Central memory CD4-positive, alpha-beta T cell (primary cell): ENCODE data around the gene OR8D2.

Experiments used
- DNase-seq: peaks from one replicate; pipeline ENCODE4 v3.0.0; 2022
- total RNA-seq, 3 experiments: gene quantifications; one replicate each; lab custom pipeline; 2026; lab: John Stamatoyannopoulos, UW

The OR8D2 gene, protein sequence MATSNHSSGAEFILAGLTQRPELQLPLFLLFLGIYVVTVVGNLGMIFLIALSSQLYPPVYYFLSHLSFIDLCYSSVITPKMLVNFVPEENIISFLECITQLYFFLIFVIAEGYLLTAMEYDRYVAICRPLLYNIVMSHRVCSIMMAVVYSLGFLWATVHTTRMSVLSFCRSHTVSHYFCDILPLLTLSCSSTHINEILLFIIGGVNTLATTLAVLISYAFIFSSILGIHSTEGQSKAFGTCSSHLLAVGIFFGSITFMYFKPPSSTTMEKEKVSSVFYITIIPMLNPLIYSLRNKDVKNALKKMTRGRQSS
- 0 reads per million in 3 experiments for total RNA-seq

DNA sequence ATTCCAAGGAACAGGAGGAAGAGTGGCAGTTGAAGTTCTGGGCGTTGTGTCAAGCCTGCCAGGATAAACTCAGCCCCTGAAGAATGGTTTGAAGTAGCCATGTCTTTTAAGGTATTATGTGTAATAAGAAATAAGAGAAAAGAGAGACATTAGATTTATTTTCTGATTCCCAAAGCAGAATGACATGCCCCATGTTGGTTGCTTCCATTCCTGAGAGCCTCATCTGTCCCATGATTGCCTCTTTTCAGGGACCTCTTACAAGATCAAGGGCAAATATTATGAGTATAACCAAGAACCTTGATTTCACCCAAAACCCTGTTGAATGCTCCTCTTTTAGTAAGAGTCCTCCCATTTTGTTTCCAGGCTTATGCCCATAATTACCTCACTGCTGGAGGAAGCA, at the start of gene OR8D2:
TSS of gene OR8D2 (minus strand) at position 101 of the 400 bp plus-strand sequence. CDS start at position 101, 0 bp downstream.
- DNase-seq = no peak

DNA sequence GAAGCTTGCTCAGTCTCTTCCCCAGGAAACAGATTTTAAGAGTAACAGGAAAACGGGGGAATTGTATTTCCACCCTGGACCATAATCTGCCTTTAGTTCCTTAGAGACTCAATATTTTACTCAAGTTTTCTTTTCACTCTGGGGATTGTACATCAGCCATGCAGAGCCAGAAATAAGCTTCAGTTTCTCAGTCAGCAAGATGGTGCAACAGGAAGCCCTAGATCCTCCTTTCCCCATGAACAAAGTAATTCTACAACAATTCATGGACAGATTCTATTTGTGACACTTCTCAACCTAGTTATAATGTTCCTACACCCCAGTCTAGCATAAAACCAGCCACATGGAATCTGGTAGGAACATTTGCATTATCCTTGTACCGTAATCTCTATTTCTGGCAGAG, 39.6 kb upstream of the OR8D2 start:
- DNase-seq = no peak

DNA sequence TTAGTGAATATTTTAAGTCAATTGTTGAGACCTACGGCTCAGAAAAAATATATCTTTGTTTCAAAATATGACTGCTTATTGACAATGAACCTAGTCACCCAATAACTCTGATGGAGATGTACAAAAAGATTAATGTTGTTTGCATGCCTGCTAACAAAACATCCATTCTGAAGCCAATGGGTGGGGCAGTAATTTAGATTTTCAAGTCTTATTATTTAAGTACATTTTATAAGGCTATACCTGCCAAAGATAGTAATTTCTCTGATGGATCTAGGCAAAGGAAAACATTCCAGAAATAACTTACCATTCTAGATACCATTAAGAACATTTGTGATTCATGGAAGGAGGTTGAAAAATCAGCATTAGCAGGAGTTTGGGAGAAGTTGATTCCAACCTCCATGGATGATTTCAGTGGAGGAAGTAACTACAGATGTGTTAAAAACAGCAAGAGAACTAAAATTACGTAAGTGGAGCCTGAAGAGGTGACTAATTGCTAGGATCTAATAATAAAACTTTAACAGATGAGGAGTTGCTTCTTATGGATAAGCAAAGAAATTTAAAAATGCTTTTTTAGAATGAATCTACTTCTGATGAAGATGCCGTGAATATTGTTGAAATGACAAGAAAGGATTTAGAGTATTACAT, 26.4 kb upstream of the OR8D2 start:
- DNase-seq = no peak

DNA sequence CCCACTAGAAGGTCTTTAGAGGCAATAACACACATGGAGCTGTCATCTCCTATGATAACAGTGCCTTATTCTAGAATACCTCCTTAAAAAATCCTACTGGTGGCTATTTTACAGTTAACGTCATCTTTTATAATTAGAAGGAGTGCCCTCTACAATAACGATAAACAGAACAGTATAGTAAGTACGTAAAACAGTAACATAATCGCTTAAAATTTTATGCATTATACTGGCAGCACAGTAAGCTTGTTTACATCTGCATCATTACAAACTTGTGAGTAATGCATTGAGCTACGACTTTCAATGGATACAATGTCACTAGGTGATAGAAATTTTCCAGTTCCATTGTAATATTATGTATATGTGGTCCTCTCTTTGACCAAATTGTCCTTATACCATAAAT, 24.3 kb upstream of the OR8D2 start:
- no peak for DNase-seq

DNA sequence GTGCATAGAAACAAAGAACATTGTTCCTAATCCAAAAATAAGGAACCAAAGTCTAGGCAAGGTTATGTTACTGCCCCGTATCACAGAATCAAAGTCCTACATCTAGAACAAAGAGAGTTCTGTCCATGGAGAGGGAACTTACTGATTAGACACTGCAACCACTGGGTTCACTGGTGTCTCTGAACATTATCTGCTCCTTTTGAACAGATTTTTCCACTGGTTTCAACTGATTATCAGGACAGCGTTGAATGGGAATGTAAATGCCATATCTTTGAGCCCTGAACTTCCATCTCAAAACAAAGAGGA, 20.1 kb upstream of the OR8D2 start:
- no peak for DNase-seq

DNA sequence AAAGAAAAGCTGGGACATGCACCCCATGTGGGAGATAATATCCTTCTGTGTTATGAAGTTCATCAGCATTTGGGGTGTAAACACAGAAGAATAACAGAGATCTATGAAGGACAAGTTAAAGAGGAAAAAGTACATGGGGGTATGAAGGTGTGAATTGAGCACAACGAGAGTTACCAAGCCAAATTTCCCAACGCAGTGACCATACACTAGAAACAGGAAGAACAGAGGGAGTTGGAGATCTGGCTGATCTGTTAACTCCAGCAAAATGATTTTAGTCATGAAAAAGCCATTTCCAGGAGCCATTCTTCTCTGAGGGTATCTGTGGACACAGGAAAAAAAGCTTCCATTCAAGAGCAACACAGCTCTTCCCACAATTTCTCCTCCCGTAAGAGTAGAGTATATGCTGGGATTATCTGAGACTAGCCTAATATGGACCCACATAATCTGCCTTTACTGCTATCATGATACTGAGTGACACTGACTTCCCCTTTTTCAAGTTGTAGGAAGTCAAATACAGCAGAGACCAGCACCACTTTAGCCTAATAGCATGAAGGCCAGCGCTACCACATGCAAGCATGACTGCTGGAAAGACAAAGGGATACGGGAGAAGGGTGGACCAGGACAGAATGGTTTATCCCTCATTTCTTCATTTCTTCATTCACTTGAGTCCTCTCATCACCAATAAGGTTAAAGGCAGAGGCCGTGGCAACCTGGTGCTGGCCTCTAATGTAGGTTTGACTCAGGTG, 19.6 kb upstream of the OR8D2 start:
- DNase-seq = no peak

DNA sequence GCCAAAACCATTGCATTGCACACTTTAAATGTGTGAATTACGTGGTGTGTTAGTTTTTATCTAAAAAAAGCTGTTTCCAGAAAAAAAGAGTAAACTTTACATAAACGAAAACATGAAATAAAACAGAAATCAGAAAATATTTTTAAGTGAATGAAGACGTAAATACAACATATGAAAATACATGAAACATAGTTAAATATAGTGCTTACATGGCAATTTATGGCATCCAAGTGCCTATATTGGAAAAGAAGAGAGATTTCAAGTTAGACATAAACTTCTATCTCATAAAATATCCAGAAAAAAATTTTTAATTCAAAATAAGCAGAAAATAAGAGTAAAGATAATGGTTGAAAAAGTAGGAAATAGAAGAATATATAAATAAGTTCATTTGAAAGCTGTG, 11.9 kb upstream of the OR8D2 start:
- no peak for DNase-seq

DNA sequence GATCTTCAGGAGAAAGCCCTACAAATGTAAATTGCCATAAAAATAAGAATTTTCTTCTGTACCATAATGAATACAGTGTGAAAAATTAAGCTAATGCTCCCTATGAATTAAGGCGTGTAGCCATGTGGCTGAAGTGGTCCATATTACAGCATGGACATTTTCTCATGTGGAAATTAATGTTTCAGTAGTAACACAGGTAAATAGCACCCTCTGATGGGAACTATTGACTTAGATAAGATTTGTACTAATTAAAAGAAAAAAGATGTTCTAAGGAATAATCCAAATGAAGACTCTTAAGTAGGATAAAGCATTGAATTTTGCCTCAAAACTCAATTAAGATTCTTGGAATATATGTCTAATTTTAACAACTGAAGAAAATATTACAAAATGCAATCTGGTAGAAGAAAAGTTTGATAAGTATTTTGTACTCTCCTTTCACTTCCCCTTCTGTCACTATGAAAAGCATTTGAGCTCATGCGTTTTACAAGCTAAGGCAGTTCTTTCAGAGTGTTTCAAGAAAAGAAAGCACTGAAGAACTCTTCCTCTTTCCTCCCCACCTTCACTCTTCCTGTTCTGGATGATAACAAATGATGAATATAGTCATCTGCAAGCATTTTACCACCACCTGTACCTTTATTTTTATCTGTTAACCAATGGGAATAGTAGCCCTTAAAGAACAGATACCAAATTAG, 9.9 kb upstream of the OR8D2 start:
- no peak for DNase-seq

DNA sequence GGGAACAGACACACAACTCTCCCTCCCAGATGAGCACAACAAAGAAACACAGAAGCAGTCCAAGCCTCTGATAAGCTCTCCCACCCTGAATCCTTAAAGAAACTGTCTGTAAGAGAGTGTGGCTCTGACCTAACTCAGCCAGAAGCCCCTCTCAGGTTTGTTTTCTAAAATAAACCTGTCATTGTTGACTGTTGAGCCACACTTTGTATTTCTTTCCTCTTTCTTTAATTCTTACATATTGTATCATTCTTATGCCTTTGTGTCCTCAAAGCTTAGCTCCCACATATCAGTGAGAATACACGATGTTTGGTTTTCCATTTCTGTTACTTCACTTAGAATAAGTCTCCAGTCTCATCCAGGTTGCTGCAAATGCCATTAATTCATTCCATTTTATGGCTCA, 7.8 kb upstream of the OR8D2 start:
- DNase-seq = no peak

DNA sequence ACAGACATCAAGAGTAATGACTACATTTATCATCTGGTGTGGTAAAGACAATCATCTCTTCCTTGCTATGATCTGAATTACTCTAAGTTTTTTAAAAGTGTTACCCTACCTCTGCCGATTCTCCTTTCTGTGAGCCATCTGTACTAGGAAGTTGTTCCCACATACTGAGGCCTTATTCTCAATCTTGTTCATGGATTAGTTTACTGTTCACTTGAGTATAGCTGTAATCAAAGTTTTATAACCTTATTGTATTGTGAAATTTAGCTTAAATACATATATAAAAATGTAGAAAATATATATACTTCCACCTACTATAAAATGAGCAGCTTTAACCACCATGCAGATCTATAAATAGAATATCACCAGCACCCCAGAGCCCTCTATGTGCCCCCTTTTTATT, 2.4 kb upstream of the OR8D2 start:
- no peak for DNase-seq

DNA sequence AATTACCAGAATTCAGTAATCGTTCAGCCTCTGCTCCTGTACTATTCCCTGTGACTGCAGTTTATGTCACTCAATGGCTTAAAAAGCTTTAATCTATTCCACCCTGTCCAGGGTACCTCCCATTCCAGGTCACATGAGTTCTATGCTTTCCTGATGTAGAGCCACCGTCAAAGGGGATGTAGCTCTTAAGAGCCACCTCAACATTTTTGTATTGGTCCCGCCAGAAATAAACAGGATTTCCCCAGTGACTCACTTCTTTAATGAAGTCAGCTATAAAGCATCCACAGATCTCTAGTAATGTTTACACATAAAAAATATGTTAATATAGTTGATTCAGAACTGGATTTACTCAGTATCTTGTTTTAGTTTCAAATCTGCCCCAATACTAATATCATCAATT, 4.9 kb downstream of the OR8D2 start:
- DNase-seq = no peak

DNA sequence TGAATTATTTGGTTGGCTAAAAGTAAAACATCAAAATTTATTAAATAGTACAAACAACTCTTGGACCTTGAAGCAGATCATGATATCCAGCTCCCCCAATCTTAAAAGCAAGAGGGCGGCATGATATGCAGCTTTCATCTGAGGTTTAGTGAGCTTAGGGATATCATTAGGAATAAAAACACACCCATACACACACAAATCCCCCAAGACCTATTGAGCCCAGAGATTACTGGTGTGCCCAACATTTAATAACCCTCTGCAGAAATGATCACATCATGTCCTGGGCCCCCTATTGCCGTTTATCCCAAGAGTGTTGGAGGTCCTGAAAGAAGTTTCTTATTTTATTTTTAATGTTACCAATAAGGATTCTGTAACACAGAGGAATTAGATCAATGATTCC, 6.1 kb downstream of the OR8D2 start, which contains the start of gene OR8D1:
TSS of gene OR8D1 (minus strand) at position 101 of the 400 bp plus-strand sequence. CDS start 3,183 bp downstream, outside the sequence.
- DNase-seq = no peak

DNA sequence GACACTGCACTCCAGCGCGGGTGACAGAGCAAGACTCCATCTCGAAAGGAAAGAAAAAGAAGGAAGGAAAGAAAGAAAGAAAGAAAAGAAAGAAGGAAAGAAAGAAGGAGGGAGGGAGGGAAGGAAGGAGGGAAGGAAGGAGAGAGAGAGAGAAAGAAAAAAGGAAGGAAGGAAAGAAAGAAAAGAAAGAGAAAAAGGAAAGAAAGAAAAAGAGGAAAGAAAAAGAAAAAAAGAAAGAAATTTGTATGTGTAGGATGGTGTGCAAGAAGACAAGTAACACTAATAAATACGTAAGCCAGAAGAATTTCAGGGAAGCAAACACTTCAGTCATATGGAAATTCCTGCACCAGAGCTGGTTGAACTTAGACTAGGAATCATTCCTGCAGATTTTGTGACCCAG, 6.9 kb downstream of the OR8D2 start:
- no peak for DNase-seq

DNA sequence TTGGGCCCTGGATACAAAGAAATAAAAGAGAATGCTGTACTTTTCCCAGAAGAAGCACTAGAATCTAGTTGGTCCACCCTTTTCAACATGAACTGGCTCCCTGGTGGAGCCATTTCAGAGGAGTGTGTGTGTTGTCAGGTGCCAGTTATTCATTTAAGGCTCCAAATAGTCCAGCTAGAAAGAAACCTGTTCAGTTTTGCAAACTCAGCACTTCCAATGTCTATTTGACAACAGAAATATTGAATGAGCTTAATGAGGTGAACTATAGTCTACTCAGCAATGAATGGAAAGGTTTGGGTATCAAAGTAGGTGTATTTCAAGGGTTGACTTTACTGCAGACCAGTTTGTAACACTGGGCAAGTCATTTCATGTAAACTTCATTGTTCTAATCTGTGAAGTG, 8.3 kb downstream of the OR8D2 start:
- DNase-seq = no peak

DNA sequence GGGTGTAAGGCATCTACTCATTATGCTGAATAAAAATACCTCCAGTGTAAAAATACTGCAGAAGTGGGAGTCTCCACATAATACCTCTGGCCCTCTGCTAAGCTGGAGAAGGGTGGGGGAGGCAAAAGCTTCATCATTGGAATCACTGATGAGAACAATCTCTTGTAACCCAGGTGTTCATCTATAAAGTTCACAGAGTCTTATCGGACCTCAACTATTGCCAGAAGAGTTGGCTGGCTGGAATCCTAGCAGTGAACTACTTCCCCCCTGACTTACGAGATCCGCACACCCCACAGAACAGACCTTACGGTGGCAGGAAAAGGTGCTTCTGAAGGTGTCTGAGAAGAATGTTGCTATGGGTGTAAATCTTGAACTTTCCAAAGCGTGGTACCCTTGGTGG, 8.7 kb downstream of the OR8D2 start:
- DNase-seq = no peak

DNA sequence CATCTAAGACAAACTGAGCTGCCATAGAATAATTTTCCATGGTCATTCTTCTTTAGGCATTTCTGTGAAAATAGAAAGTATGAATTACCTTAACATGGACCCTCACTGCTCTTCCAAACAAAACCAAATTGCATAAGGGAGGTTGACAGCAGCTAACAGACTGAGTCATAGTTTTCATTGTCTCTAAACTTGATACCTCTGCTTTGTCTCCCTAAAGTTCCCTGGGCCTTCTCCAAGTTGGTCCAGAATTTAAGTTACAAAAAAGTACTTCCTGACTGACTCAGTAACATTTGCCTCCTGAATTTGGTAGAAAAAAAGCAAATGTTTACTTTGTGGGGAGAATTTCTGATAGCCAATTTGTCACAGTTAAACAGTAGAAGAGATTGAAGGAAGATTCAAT, 9.3 kb downstream of the OR8D2 start:
- DNase-seq = no peak

DNA sequence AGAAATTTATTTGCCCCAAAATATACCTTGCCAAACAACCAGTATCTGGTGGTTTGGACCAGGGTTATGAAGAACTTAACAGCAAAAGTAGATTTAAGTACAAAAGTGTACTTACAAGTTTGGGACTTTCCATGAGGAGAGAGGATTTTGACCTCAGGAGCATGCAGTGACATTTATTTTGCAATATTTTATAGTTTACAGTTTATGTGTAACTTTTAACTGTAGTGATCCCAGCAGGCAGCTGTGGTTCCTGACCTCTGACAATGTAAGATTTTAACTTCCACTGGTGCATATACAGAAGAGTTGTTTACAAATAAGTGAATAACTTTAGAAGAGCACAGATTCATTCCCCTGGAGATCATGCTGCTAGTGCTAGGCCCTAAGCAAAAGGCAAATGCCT, 12.9 kb downstream of the OR8D2 start:
- no peak for DNase-seq

DNA sequence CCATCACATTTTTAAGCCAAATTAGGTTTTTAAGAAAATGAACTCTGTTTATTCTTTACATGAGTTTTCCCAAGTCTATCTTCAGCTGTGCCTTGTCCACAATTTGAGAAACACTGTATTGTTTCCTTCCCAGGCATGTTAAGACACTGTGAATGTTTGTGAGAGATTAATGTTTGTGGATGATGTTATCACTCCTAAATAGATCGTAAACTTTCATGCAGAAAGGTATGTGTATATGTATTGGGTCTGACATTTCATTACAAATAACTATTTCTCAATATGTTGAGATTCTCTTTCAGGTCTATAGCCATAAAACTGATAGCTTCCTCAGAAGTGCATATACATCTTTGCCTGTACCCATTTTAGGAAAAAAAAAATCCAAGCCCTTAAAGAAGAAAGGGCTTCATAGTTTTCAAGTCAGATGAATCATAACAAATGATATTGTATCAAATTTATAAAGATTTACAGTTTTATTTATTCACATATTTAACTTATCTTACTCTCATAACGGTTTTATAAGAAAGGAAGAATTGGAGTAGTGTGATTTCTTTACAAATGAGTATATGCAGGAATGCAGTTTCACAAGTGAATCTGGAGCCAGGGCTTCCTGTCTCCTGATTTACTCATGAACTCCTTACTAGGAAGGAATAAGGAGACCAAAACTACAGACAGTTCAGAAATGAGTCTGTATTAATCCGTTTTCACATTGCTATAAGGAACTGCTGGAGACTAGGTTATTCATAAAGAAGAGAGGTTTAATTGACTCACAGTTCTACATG, 17.5 kb downstream of the OR8D2 start:
- DNase-seq = no peak

DNA sequence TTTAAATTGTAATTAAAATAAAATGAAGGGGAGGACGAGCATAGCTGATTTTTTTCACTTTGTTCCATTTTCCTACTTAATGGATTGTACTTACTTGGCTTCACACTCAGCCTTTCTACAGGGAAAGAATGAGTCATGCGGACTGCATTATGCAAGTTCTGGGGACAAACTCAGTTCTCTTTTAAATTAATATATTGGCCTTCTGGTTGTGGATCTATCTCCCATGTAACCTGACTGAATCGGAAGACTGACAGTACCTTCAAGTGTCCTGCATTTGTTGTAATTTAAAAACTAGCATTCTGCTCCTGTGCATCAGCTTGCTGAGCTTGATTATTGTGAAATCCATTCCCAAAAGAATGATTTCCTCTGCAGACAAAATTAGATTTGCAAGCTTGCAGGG, 18.4 kb downstream of the OR8D2 start:
- no peak for DNase-seq

DNA sequence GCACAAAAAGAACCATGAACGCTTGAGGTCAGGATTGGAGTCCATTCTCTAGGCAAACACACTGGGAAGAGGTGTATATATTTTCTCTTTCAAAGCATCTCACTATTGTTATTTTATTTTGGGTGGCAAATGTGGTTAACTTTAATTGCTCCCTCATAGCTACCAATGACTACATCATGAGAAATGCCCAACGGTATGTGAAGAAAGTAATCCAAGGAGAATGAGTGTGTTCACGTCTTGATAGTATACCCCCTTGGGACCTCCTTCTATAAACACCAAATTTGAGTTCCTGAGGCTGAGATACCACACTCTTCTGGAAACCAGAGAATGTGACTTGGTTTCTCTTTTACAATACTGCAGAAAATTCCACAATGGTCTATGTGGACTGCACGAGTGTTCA, 22.1 kb downstream of the OR8D2 start:
- DNase-seq = no peak

DNA sequence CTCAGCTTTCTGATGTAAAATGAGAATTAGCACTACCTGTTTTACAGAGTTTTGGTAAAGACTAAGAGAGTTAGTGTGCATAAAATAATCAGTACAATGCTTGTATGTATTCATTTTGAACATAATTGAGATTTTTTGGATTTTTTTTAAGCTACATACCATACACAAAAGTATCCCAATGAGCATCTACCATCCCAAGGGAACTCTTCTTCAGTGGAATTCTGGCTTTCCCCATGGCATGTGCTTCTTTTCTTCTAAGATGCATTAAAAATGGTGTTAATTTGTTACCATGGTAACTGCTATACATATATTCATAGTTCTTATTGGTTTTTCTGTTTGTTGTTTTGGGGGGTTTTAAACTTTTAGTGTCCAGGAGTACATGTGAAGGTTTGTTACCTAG, 24.0 kb downstream of the OR8D2 start:
- DNase-seq = no peak

DNA sequence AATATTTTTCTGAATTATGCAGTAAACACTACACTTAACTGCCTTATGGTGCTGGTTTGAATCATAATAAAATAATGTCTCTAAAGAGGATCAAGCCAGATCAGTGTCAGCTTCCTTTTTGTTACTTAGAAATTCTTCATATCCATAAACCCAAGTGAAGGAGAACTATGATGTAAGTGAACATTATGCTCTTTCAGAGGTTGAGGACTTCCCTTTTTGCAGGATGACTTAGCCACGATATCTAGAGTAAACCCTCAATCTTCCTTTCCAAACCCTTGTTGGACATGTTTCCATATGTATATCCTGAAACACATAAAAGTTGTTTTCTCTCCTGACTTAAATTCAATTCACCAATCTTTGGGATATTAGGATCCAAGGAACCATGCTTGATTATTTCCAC, 25.3 kb downstream of the OR8D2 start:
- no peak for DNase-seq
